HG03103 (cell line): ENCODE measurements around the gene VTI1A.
"Not testable (repeated sequence)": the region's sequence is repeated elsewhere in the genome, so short reads cannot be mapped to it uniquely, and the experiment has no call there.

Experiments used
- ATAC-seq: cut with Tn5 transposase; IDR thresholded peaks from one replicate; pipeline ENCODE4 v1.9.1; 2021; ENCODE audit warnings: low read depth; ENCODE audit not compliant: unreplicated experiment

The VTI1A gene

DNA sequence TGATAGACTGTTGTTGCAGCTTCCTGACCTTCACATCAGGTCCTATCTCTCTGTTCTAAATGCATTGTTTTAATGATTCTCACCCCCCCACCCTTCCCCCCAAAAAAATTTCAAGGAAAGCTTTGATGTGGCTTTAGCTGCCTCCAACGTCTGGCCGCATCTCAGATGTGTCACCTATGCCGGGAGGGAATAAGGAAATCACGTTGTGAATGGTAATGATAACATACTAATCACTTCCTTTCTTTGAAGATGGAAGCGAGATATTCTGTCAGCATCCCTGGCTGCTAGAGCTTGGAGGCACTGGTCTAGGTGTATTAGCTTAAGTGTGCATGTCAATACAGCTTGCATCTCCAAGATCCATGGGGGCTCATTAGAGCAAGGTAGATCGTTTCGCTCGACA lies 89.6 kb downstream of the VTI1A start:
- ATAC-seq = no peak

- ATAC-seq = no peak
Observed at GRCh38 chr10:112538168-112538567, 91.2 kb downstream of the VTI1A start.

- no peak for ATAC-seq
Observed at GRCh38 chr10:112539340-112539739, 92.3 kb downstream of the VTI1A start.

GRCh38 chr10:112542823-112543222 lies 95.8 kb downstream of the VTI1A start:
- not testable (repeated sequence) for ATAC-seq

DNA sequence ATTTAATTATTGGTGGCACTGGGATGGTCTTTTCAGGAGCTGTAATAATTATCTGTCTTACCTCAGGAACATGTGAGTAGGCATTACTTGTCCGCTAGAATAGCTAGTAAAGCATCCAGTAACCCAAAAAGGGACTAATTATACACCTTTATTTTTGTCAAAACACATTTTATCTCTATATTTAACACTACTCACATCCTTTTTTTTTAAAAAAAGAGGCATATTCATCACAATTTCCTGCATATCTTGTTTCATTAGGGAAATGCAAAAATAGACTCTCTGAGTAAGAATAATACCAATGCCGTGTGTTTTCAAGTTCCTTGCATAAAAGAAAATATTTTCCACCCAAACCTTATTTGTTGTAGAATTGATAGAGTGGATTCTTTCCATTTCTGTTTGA lies 99.5 kb downstream of the VTI1A start:
- no peak for ATAC-seq

- ATAC-seq = no peak
Observed at GRCh38 chr10:112548535-112549276, 101.7 kb downstream of the VTI1A start.

DNA sequence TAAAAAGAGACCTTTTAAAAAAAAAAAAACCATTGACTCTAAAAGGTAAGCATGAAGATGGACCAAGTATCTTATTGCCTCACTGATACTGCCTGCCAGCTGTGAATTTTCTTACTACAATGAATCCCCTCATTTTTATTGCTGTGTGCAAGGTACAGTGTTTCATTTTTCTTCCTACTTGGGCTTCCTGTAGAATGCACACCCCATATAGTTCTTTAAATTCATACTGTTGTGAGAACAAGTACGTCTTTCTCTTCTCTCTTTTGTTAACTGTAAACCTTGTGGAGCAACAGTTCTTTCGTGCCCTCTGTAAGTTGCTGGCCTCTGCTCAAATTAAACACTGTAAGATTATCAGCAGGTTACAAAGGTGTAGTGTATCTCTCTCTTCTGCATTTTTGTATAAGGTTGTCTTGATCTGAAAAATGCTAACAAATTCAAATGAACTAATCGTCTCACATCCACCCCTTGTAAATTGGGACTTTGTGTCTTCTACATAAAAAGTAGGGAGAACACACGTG lies 105.6 kb downstream of the VTI1A start:
- no peak for ATAC-seq

- no peak for ATAC-seq
Observed at GRCh38 chr10:112553315-112553714, 106.3 kb downstream of the VTI1A start.

- ATAC-seq = no peak
Observed at GRCh38 chr10:112554263-112554662, 107.2 kb downstream of the VTI1A start.

DNA sequence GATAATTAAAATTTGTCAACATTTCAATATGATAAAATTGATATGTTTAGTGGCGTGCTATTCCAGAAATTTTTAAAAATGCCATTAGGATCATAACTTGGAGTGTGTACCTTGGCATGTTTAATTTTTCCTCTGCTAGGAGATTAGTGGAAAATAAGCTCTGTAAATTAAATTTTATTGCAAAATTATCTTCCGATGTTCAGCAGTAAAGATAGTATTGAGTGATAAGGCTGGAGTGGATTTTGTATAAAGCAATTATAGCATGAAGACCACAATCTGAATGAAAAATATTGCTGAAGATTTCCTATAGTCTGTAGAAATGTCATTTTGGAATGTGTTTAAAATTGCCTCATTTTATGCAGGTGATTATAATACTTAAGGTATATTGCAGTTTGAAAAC lies 110.2 kb downstream of the VTI1A start:
- no peak for ATAC-seq

DNA sequence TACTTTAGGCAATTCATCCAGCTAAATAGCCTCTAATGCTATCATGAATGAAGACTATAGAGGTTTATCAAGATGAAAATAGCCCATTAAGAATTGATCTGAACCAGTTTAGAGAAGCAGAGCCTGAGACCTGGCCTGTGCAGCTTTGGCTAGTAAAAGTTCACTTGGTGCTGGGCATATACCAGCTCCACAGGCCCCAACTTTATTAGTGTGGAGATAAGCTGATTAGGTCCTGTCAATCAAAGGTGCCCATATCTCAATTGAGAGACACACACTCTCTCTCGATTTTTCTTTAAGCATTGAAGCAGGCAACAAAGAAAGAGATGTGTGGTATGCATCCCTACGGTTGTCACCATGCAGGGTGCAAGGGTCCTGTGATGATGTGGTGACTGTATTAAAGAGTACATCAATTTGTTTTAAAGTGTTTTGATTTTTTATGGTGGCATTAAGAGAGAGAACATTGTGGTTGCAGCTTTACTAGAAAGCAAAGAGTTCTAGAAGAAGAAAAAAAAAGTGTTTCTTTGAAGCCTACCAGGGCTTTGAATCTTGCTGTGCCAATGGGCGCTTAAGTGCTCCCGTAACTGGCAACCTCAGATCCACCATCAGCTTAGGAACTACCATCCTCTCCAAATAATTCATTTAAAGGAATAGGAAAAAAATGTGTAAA lies 111.6 kb downstream of the VTI1A start:
- ATAC-seq = no peak

GRCh38 chr10:112559349-112559748 lies 112.3 kb downstream of the VTI1A start:
- ATAC-seq = no peak

- no peak for ATAC-seq
Observed at GRCh38 chr10:112562122-112562521, 115.1 kb downstream of the VTI1A start.

DNA sequence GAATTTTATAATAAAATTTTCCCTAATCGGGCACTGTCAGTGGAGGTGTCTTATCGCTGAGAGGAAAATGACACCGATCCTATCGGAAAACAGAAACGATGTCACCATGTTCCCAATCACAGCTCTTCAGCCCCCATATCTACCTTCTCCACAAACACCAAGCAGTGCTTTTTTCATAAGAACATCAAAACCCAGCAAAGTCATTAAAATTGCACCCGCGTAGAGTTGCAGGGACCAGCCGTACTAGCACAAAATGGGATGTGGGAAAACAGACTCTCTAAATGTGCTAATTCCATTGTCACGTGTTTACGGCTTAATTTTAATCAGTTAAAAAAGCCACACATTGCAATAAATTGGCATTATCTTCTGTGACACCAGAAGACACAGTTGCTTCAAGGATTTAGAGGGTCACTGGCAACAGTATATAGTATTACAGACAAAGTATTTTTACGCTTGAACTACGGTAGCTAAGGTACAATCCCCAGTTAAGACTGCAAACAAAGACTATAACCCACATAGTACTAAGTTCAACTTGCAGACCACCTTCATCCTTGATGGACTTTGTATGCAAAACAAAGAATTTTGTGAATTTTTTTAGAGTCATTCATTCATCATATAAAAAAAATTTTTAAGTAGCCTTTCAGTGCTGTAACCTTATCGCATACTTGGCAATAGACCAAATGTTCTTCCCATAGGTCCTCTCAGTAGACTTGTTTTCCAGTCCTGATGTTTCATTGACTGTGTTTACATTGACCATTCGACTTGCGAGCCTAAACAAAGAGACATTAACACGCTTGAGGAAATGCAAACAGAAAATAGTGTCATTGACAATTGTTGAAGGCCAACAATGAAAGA lies 116.0 kb downstream of the VTI1A start:
- ATAC-seq = no peak

- no peak for ATAC-seq
Observed at GRCh38 chr10:112564337-112564736, 117.3 kb downstream of the VTI1A start.

GRCh38 chr10:112565434-112566053 lies 118.5 kb downstream of the VTI1A start:
- no peak for ATAC-seq

DNA sequence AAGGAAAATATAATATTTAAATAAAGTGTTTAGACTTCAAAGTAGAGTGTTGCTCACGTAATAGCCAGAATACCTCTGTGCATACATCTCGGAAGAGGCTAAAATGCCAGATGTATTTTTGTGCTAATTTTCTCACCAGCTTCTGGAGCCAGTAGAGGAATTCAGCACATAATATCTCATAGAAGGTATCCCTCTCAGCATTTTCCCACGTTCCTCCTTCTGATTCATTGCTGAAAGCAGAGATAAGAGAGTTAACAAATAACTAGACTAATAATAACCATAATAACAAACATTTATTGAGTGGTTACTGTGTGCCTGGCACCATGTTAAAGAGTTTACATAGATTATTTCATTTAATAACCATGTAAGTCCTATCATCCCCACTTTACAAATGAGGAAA lies 123.6 kb downstream of the VTI1A start:
- ATAC-seq = no peak

DNA sequence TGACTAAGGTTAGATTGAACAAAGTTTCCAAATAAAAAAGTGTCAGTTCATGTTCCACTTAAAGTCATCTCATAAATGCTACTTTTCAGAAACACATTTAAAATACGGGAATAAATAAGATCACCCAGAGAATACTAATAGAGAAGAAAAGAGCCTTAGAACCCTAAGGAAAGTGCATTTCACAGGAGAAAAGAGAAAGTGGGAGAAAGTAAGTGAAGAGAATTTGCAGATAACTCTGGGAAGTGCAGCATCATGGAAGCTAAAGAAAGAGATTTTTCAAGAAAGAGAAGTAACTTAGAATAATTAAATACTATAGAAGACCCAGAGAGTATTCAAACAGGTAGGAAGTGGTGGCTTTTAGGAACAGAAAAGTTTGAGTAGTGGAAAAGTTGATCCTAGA lies 132.6 kb downstream of the VTI1A start:
- ATAC-seq = no peak

DNA sequence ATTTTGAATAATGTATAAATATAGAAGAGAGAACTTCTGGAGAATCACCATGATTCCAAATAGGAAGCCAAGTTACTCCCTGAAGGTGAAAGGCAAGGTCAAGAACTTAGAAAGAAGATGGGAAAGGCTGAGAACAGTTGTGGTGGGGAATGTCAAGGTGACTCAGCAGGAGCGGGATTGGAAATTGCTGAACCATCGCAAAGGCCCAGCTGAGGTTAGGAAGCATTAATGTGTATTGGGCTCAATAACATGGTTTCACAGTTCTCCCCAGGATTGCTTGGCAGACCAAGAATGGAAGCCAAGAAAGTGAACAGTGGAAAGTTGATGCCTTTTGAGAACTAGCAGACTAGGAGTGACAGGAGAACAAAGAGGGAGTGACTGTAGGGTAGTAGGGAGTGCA lies 133.3 kb downstream of the VTI1A start:
- ATAC-seq = no peak

GRCh38 chr10:112581921-112582320 lies 134.9 kb downstream of the VTI1A start:
- no peak for ATAC-seq
